ENCODE results near the gene TNNC2.

TNNC2 gene

GRCh38 chr20:45779011-45779915 lies 47.8 kb downstream of the TNNC2 start:
- no peak for DNase-seq

DNA sequence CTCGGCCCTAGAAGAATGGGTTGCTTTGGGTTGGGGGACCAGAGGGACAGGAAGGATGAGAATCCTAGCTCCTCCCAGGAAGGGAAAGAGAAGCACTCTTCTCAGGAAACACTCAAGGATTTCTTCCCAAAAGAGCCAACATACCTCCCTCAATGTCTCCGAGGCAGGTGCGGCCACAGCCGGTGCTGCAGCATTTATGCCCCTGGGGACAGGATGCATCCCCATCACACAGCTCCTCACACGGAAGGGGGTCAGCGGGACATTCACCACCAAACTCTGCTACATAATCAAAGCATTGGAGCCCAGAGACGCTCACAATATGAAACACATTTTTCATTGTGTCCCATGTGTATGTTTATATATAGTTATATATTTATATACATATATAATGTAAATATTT lies 50.2 kb downstream of the TNNC2 start:
- no peak for DNase-seq

GRCh38 chr20:45775411-45775810 lies 51.7 kb downstream of the TNNC2 start:
- no peak for DNase-seq

DNA sequence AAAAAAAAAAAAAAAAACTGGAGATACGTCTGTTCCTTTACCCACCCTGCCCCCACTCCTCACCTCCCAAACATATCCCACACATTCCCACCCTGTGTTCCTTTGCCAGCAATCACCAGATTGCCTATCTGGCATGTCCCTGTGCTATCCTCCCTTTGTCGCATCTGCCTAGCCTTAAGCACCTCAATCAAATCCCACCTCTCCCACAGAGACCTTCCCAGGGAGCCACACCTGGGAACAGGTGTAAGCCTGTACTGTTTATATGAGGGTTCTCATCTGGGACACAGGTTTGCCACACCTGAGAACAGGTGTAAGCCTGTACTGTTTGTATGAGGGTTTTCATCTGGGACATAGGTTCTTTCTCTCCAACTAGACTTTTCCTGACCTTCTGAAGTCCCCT lies 52.2 kb downstream of the TNNC2 start:
- no peak for DNase-seq

Data from stimulated activated naive CD4-positive, alpha-beta T cell (primary cell).